ENCODE measurements around the gene SPRYD3. TPM values are rescaled to one million over a fixed set of nuclear protein-coding genes. Genes with fewer than 3 reads are reported as not detected.

The SPRYD3 gene
- total RNA-seq, 1 donor from 2014 or later: 35.6 TPM

DNA sequence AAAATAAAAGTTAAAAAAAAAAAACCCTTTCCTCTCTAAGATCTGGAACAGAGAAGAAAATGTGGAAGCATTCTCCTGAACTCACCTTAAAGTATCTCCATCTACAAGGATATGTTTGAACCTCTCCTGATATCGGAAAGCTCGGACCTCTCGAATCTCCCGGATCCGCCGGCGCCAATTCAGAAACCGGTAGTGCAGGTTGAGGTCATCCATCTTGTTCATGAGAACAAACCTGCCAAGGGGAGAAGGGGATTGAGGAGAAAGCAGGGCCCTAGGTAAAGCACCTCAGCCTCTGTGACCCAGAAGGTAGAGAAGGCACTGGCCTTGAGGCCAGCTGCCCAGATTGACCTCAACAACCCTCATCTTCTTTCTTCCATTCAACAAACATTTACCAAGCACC is 2.2 kb downstream of the SPRYD3 start:
- DNase-seq: no peak
- Mint-ChIP-seq H3K9me3 (no peaks in the 10 kb centered on the region), H3K4me1 (peaks cover 25% of the 10 kb centered on the region), H3K27me3 (peaks cover 2% of the 10 kb centered on the region), H3K36me3 (ENCODE audit: low read depth) (peaks cover 35% of the 10 kb centered on the region), H3K4me3 (peak overlapping the region; percentile 67), H3K27ac (no peak overlapping the region)
- intact Hi-C loops (cut with micrococcal nuclease): no loop called here

DNA sequence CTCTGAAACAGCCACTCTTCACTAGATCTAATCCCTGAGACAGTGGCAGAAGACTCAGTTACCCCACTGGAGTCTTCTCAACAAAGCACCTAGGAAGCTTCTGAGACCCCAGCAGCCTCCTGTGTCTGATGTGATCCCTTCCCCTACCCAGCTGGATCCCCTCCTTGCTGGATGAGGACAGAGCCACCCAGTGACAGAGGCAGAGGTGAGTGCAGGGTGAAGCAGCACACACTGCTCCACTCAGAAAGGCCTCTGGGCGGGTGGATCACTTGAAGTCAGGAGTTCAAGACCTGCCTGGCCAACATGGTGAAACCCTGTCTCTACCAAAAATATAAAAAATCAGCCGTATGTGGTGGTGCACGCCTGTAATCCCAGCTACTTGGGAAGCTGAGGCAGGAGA is 2.7 kb downstream of the SPRYD3 start:
- H3K27ac Mint-ChIP-seq: no peak overlapping the region
- no peaks in the 10 kb centered on the region for H3K9me3 Mint-ChIP-seq
- intact Hi-C loops (cut with micrococcal nuclease): no loop called here
- H3K4me3 Mint-ChIP-seq: no peak overlapping the region
- no peak for DNase-seq
- peaks cover 25% of the 10 kb centered on the region for H3K4me1 Mint-ChIP-seq
- peaks cover 35% of the 10 kb centered on the region for H3K36me3 Mint-ChIP-seq (ENCODE audit: low read depth)
- peaks cover 1% of the 10 kb centered on the region for H3K27me3 Mint-ChIP-seq

DNA sequence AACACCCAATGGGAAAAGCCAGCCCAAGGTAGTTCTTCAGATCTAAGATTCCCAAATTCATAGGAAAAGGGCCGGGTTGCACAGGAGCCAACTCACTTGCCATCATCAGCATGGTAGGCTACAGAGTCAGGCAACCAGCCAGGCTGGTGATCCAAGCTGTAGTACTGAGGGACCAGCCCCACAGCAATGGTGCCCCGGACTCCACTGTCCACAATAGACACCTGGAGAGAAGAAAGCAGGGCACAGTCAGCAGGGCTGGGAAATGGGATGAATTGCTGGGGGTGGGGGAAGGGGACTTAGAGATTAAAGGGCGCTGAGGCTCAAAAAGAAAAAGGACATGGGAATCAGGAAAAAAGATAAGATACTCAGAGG is 4.2 kb downstream of the SPRYD3 start:
- no peak for DNase-seq
- Mint-ChIP-seq H3K4me1 (peaks cover 22% of the 10 kb centered on the region), H3K4me3 (no peak overlapping the region), H3K9me3 (no peaks in the 10 kb centered on the region), H3K36me3 (ENCODE audit: low read depth) (peaks cover 43% of the 10 kb centered on the region), H3K27me3 (no peaks in the 10 kb centered on the region), H3K27ac (peak overlapping the region; percentile 3)
- intact Hi-C loops (cut with micrococcal nuclease): no loop called here

DNA sequence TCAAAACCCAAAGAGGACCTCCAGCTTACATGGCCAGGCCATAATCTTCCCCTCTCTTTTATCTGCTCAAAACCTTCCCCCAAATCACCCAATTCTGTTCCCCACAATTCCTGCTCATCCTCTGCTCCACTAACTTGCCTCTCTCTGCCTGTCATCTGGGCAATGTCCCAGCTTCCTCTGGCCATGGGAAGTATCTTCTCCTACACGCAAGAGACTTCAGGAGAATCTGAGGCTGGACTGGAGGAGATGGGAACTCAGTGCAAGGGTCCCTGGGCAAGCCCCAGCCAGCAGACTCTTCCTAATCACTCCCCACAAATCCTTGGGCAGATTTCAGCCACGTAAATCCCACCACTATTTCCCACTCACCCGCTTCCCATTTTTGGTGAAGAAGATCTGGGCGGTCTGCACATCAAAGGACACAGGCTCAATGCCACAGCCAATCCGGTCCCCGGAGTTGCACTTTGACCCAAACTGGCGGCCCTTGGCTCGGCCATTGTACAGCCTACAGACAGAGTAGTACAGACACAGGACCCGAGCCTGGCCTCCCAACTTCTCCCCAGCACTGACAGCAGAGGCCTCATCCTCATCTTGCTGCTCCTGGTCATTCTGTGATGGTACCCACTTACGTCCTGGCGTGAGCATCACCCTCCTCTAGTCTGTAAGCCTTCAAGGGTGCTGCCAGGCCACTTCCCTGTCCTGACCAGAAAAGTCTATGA is 4.7 kb downstream of the SPRYD3 start:
- peaks cover 18% of the 10 kb centered on the region for H3K4me1 Mint-ChIP-seq
- H3K27ac Mint-ChIP-seq: no peak overlapping the region
- H3K9me3 Mint-ChIP-seq: no peaks in the 10 kb centered on the region
- DNase-seq: no peak
- H3K27me3 Mint-ChIP-seq: no peaks in the 10 kb centered on the region
- no peak overlapping the region for H3K4me3 Mint-ChIP-seq
- intact Hi-C loops (cut with micrococcal nuclease): no loop called here
- peaks cover 43% of the 10 kb centered on the region for H3K36me3 Mint-ChIP-seq (ENCODE audit: low read depth)

DNA sequence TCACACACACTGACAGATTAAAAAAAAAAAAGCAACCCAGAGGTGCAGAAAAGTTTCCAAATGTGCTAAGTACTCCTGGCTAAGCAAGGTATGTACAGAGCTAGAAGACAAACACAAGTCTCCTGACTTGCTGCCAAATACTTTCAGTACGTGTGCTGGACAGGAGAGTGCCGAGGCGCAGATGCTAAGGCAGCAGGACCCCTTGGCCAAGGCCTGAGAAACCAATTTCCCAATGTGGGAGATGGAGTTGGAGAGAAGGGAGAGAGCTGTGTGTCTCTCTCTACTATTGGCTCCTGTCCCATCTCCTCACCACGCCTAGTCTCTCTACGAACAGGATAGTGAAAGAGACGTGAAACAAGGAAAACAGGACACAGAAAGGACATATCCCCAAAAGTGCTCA is 5.3 kb downstream of the SPRYD3 start:
- intact Hi-C loops (cut with micrococcal nuclease): no loop called here
- Mint-ChIP-seq H3K27me3 (no peaks in the 10 kb centered on the region), H3K9me3 (no peaks in the 10 kb centered on the region), H3K4me3 (no peak overlapping the region), H3K4me1 (peaks cover 15% of the 10 kb centered on the region), H3K27ac (no peak overlapping the region), H3K36me3 (ENCODE audit: low read depth) (peaks cover 47% of the 10 kb centered on the region)
- no peak for DNase-seq

DNA sequence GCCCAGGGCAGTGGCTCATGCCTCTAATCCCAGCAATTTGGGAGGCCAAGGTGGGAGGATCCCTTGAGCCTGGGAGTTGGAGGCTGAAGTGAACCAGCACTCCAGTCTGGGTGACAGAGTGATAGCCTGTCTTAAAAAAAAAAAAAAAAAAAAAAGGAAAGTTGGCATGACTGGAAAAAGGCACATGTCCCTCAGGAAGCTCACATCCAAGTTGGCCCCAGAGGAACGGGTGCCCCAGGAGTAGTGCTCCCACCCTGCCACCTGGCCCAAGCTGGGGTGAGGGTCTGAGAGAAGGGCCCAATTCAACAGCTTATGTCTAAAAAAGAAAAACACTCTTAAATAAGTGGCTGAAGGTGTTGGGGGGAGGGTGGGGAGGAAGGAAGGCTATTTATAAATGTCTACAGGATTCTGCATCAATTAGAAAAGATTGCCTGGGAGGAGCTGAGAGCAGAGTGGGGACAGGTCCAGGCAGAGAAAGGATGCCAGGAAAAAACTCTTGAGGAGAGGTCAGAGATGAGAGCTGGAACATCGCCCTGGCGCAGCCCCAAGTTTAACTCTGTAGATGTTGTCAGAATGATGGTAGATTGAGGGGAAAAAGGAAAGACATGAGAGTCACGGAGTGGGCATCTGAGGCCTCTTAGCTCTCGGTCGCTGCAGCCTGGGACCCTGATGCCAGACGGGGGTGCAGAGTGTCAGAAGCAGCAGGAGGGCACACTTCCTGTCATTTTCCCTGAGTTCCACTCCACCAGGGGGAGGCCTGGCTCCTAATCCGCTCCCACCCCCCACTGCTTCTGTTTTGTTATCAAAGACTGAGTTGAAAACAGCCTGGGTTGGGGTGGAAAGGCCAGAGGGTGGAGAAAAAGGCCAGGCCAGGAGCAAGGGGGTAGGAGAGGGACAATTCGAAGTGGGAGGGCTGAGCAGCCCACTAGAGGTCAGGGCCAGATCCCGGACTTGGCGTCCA is 7.3 kb downstream of the SPRYD3 start:
- Mint-ChIP-seq H3K4me1 (peaks cover 5% of the 10 kb centered on the region), H3K9me3 (no peaks in the 10 kb centered on the region), H3K4me3 (no peak overlapping the region), H3K36me3 (ENCODE audit: low read depth) (peaks cover 41% of the 10 kb centered on the region), H3K27ac (no peak overlapping the region), H3K27me3 (no peaks in the 10 kb centered on the region)
- no peak for DNase-seq
- intact Hi-C loops (cut with micrococcal nuclease): no loop called here

DNA sequence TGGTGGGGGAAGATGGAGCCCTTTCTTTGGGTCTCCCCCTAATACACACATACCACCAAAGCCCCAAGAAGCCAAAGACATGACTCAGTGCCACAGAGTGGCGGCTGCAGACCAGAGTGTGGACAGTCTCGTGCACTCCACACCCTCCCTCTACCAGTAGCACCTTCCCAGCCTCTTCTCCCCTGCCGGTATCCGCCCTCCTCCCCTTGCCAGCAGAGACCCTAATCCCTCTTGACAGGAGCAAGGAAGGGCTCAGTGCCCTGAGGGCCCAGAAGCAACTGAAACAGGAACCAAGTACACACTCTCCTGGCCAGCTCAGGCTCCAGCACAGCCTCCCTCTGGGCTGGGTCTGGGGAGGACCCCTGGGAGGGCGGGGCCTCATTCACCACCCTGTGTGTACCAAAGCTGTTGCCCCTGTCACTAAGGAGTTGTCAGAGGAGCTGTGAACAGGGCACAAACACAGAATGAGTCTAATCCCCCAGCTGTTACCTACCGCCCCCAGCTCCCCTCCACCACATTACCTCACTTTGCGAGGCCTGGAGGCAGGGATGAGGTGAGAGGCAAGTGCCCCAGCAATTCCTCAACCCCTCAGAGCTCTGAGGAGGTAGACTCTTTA is 8.2 kb downstream of the SPRYD3 start:
- Mint-ChIP-seq H3K27ac (no peak overlapping the region), H3K9me3 (no peaks in the 10 kb centered on the region), H3K36me3 (ENCODE audit: low read depth) (peaks cover 41% of the 10 kb centered on the region), H3K27me3 (no peaks in the 10 kb centered on the region), H3K4me3 (no peak overlapping the region), H3K4me1 (peaks cover 9% of the 10 kb centered on the region)
- DNase-seq: no peak
- intact Hi-C loops (cut with micrococcal nuclease): no loop called here

DNA sequence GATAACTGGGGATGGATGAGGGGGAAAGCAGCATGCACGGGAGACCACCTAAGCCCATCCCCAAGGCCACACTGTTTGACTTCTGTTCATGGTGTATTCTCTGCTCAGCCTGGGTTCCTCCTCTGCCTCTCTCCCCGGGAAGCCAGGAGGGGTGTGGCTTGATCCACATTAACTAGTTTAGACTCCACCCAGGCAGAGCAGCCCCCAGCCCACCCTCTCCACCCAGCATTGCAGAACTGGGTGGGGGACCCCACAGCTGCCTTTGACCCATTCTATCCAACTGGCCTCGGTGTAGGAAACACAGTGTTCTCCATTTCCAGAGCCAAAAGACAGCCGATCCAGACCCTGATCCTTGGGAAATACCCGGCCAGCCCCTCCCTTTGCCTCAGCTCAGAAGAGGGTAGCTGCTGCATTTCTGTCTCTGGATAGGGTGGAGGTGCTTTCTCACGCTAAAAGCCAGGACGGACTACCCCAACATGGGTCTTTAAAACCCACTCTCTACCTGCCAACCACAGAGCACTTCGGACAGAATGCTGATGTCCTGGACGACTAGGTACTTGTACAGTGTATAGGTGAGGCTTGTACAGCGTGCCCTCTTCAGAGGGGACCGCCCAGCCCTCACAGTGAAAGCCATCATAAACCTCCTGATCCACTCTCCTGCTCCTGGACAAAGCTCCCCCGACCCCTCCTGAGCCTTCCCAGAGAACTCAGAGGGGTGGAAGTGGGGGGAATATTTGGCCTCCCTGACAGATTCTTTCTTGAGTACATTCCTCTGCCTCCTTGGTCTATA is 9.4 kb downstream of the SPRYD3 start:
- H3K9me3 Mint-ChIP-seq: no peaks in the 10 kb centered on the region
- intact Hi-C loops (cut with micrococcal nuclease): no loop called here
- H3K4me1 Mint-ChIP-seq: peaks cover 12% of the 10 kb centered on the region
- H3K27ac Mint-ChIP-seq: no peak overlapping the region
- H3K4me3 Mint-ChIP-seq: no peak overlapping the region
- H3K27me3 Mint-ChIP-seq: no peaks in the 10 kb centered on the region
- DNase-seq: no peak
- H3K36me3 Mint-ChIP-seq (ENCODE audit: low read depth): peaks cover 41% of the 10 kb centered on the region

DNA sequence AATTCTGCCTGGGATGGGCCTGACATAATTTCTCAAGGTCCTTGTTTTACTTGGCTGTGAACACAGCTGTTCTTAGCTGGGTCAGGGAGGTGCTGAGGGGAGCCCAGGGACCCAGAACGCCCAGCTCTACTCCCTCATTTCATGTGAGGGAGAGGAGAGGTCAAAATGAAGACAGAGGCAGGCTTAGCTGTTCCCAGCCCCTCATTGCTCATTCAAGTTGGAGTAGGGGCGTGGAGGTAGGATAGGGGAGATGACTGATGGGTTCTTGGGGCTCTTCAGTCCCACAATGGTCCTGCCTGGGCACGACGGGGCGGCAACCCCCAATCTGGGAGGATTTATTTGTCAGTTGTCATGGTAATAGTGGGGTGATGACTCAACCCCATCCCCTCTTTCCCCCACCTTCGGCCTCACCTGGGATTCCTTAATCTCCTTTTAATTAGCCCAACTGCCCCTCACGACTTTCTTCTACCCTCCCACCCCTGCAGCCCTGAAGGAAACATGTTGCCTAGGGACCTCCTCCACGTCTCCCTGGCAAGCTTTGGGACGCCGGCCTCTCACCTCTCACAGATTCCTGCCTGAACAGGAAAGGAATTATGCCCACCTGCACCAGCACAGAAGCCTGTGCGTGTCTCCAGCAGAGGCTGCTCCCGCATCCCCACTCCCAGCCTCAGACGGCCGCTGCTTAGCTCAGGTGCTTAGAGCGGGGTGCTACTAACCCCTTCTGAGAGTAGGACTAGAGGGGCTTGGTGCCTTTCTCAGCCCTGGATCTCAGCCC is 10.2 kb downstream of the SPRYD3 start:
- H3K27ac Mint-ChIP-seq: no peak overlapping the region
- no peak for DNase-seq
- H3K9me3 Mint-ChIP-seq: no peaks in the 10 kb centered on the region
- peaks cover 10% of the 10 kb centered on the region for H3K4me1 Mint-ChIP-seq
- peaks cover 40% of the 10 kb centered on the region for H3K36me3 Mint-ChIP-seq (ENCODE audit: low read depth)
- intact Hi-C loops (cut with micrococcal nuclease): no loop called here
- no peak overlapping the region for H3K4me3 Mint-ChIP-seq
- no peaks in the 10 kb centered on the region for H3K27me3 Mint-ChIP-seq

DNA sequence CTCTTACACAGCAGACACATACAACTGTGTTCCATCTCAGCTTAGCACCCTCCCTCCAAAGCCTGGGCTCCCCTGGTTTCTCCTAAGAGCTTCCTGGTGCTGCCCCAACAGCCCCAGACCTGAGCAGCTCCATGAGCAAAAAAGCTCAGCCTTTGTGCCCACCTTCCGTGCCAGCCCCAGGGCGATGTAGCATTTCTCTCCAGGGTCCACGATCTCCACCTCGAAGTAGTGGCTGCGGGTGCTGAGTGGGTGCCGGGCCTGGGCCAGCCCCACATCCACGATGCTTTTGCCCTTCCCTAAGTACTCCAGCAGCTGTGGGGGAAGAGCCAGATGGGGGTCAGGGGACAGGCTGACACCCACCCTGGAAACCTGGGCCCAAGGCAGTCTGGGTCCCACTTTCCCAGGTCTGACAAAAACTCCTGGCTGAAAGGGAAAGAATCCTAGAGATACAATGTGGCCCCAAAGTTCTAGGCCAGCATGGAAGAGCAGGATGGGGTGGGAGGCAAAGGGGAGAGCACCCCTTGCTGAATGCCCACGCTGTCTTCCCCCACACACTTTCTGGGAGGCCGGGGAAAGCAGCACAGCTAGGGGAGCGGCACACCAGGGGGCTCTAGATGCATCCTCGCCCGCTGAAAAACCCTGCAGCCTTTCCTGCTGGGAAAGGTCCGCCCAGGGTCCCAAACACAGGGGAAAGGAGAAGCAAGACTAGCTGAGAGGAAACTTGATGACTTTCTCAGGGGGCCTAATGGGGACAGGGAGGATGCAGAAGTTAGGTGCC is 11.0 kb downstream of the SPRYD3 start:
- intact Hi-C loops (cut with micrococcal nuclease): no loop called here
- Mint-ChIP-seq H3K4me3 (no peak overlapping the region), H3K27me3 (no peaks in the 10 kb centered on the region), H3K27ac (no peak overlapping the region), H3K4me1 (peaks cover 10% of the 10 kb centered on the region), H3K9me3 (no peaks in the 10 kb centered on the region), H3K36me3 (ENCODE audit: low read depth) (peaks cover 37% of the 10 kb centered on the region)
- DNase-seq: no peak

DNA sequence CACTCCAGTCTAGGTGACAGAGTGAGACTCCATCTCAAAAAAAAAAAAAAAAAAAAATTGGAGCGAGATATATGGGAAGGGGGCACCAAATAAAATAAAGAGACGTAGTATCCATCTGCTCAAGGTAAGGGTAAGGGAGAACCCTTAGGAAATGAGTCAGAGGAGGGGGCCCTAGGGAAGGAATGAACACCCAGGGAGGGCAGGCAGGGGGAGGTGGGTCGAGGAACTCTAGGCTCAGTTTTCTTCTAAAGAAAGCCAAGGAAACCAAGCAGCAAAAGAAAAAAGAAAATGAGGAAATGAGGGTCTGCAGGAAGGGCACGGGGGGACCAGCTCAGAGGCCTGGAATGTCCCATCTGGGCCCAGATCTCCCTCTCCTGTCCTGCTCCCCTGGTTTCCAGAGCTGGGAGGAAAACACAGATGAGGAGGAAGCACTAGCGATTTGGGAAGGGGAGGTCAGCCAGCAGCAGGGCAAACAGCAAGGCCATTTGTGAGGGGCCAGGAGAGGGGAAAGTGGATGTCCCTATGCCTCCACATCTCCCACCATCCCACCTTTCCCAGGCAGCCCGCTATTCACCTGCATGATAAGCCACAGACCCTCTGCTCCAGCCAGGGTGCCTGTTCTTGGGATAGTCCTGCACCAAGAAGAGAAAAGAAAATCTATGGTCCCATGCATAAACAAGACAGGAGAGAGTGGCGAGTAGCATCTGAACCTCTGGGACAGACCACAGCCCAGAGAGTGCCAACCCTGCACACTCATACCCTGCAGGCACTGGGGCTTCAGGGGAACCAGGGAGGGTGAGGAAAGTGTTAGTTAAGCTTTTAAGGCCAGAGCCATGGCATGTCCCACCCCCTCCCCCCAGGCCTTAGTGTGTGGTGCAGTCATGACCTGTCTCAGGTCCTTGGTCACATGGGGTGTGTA is 11.9 kb downstream of the SPRYD3 start:
- Mint-ChIP-seq H3K4me3 (no peak overlapping the region), H3K4me1 (peaks cover 10% of the 10 kb centered on the region), H3K27me3 (no peaks in the 10 kb centered on the region), H3K36me3 (ENCODE audit: low read depth) (peaks cover 32% of the 10 kb centered on the region), H3K9me3 (no peaks in the 10 kb centered on the region), H3K27ac (no peak overlapping the region)
- no peak for DNase-seq
- intact Hi-C loops (cut with micrococcal nuclease): no loop called here

All from activated CD4-positive, alpha-beta T cell treated with anti-CD3 and anti-CD28 coated beads, Interleukin-2, amount 10 ng/mL, durations not matched to agents 24 days and 14 days (primary cell).